NCI-H460 (cell line): Measurements from ENCODE around the gene VMO1. TPM values are rescaled to one million over a fixed set of nuclear protein-coding genes. Genes with fewer than 3 reads are reported as not detected.
"Not testable (repeated sequence)": the region's sequence is repeated elsewhere in the genome, so short reads cannot be mapped to it uniquely, and the experiment has no call there.

Experiments
- DNase-seq: peaks from one replicate; pipeline ENCODE4 v3.0.0-alpha.2; 2016; ENCODE audit warnings: low read depth; ENCODE audit errors: extremely low read depth
- polyA plus RNA-seq: library from polyadenylated mRNA; depleted of rRNA; stranded (reverse); fragments of >200 nt; gene quantifications from 2 replicates; pipeline ENCODE4 v1.2.3, GENCODE V29; 2014; cell fraction: nucleus; rRNA removed
- total RNA-seq: library from RNA; depleted of rRNA; stranded (reverse); fragments of >200 nt; shearing (Covaris generic); gene quantifications from 2 replicates; pipeline ENCODE4 v1.2.3, GENCODE V29; 2014; rRNA removed

Gene VMO1, protein sequence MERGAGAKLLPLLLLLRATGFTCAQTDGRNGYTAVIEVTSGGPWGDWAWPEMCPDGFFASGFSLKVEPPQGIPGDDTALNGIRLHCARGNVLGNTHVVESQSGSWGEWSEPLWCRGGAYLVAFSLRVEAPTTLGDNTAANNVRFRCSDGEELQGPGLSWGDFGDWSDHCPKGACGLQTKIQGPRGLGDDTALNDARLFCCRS
- not detected in 2 replicates for total RNA-seq
- polyA plus RNA-seq: not detected in 2 replicates

DNA sequence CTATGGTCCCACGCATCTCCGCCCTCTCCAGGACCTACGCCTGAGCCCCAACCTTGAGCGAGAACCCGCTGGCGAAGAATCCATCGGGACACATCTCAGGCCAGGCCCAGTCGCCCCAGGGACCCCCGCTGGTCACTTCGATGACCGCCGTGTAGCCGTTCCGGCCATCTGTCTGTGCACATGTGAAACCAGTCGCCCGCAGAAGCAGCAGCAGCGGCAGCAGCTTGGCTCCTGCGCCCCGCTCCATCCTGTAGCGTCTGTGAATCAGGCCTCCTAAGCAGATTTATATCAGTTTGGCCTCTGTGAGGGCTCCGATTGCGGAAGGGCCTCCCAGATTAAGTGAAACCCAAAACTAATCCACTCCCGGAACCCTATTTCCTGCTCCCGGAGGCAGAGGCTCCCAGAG, at the start of gene VMO1:
VMO1 (minus strand) TSS at position 259 of the 406 bp plus-strand sequence; CDS start at position 247, 12 bp downstream.
- no peak for DNase-seq

DNA sequence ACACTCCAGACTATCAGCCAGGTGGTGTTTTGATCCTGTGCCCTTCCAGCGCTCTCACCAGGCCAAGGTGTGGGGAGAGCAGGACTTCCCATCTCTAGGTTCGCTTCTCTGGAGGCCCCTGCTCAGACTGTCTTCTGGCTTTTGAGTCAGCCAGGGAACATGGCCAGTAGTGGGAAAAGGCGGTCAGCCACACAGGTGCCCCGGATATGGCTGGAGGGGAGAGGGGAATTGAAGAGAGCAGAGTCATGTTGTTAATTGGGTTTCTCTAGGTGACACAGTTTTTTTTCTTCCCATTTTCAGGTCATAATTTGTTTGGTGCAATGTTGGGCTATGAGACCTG, 48.5 kb upstream of the VMO1 start:
- DNase-seq: no peak

DNA sequence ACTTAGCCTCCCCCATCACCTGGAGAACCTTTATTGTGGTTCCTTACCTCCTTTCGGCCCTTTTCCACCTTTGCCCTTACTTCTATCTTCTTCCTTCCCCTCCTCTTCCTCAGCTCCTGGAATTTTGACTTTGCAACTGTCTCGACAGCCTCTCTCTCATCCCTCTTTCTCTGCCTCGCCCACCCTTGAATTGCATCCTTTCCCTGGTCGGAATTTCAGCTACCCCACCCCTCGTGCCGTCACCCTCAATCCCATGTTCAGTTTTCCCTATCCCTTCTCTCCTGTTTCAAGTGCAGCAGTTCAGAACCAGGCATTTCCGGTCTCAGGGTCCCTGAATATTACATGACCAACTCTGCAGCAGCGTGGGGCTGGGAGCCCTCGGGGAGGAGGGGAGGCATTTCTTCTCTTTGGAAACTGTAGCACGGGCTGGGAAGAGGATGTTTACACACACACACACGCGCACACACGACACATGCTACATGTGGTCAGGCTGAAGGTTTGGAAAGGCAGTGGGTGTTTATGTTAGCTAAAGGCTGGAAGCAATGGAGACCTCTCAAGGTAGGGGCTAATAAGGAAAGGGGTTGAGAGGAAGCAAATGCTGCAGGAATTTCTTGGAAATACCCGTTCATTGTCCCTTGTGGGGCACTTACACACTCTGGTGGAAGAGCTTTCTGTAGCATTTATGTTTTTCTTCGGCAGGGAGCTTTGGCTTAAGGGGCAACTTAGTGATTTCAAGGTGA, 47.9 kb upstream of the VMO1 start:
- DNase-seq: no peak

DNA sequence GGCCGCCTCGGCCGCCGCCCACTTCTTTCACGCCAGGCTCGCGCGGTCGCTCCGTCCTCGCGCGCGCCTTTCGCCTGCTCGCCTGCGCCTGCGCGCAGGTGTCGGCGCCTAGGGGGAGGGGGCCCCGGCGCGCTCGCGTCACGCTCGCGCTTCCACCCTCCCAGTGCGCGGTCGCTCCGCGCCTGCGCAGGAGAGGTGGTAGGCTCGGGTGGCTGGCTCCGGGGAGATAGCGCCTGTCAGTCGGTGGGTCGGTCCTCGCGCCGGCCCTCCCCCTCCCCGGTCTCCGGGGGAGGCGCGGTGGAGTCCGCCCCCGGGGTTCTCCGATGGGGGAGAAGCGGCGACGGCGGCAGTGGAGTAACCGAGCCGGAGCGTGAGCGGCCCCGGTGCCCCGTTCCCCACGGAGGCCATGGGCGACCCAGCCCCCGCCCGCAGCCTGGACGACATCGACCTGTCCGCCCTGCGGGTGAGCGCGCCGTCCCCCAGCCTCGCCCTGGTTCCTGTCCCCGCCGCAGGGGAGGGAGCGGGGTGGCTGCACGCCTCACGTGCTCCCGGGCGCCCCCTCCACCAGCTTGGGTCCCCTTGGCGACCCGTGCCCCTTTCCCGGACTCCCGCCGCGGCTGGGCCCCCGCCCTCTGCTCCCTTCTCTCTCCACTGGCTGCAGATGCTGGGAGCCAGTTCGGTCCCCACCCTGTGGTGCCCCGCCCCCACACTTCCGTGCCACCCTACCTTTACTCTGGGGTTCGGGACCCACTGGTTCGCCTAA, 47.2 kb upstream of the VMO1 start, which contains the start of gene MINK1:
MINK1 (plus strand) TSS at position 163 of the 763 bp plus-strand sequence; CDS start at position 407, 244 bp downstream.
- peak; percentile 90 for DNase-seq

DNA sequence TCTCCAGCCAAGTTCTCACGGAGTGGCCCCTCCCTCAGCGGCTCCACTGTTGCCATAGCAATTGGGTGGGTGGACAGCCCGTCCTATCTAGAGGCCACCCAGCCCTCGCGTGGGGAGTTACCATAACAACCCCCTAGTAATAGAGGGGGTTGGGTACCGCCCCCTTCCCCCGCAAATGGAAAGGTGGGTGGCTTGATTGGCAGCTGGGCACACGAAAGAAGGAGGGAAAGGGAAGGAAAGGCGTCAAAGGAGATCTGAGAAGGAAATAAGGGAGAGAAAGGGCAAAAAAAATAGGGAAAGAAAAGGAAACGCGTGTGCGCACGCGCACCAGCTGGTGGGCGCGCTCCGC, 46.6 kb upstream of the VMO1 start:
- not testable (repeated sequence) for DNase-seq

DNA sequence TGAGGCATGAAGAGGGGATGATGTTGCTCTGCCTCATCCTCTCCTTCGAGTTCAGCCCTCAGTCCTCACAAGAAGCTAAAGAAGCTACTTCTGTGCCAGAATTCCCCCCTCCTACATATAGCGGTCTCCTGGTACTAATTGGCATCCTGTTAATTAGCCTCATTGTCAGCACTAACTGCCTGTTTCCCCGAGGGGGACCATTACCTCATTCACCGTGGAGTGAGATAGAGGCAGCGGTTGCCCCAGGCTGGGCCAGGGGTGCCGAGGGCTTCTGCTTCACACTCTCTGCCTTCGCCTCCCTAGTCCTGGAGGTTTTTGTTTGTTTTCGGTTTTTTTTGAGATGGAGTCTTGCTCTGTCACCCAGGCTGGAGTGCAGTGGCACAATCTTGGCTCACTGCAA, 41.2 kb upstream of the VMO1 start:
- no peak for DNase-seq

DNA sequence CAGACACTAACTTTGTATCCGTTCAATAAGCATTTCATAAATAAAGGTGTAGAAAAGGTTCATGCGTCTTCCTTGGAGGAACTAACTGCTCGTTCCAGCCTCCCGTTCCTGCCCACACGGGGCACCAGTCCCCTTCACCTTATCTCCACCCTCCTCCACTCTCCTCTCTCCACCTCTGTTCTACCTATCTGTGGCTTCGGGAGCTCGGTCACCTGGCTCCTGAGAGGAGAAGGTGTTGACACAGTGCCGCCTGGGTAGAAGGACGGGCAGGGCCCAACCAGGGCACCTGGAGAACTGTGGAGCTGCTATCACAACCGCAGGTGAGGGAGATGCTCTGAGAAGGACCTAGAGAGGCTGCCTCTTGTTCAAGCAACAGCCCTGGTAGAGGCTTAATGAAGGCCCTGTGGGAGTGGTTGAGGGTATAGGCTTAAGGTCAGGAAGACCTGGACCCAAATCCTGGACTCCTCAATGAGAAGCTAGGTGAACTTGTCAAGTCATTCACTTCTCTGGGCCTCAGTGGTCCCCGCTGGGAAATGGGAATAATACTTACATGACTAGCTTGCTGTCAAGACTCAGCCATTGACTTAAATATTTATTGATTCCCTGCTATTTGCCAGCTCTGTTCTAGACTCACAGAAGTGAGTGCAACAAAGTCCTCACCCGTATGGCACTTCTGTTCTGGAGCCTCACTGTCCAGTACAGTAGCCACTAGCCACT, 37.4 kb upstream of the VMO1 start:
- DNase-seq: no peak

DNA sequence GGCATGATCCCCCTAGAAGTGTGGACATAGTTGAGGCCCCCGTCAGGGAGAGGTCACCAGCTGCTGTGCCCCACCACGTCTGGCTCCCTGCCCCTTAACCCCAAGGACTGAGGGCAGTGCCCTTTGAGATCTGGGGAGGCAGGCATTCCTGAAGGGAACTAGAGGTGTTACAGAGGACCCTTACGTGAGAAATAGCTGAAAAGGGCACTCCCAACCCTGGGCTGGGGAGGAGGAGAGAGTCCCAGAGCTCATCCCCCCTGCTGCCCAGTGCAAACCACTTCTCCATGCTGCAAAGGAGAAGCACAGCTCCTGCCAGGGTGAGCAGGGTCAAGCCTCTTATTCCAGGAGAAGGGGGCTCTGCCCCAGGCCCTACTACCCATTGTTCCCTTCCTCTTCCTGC, 36.7 kb upstream of the VMO1 start:
- DNase-seq: no peak

DNA sequence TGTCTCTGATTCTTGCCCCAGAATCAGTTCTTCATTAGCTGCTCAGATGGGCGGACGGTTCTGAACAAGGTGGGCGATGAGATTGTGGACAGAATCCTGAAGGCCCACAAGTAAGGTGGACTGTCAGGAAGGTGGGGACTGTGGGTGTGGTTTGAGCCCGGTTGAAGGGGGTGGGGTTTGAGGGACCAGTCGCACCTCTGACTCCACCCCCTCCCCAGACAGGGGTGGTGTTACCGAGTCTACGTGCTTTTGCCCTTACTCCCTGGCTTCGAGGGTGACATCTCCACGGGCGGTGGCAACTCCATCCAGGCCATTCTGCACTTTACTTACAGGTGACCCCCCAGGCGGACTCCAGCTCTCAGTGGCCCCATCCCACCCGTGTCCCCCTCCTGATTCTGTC, 32.1 kb upstream of the VMO1 start:
- DNase-seq: no peak

DNA sequence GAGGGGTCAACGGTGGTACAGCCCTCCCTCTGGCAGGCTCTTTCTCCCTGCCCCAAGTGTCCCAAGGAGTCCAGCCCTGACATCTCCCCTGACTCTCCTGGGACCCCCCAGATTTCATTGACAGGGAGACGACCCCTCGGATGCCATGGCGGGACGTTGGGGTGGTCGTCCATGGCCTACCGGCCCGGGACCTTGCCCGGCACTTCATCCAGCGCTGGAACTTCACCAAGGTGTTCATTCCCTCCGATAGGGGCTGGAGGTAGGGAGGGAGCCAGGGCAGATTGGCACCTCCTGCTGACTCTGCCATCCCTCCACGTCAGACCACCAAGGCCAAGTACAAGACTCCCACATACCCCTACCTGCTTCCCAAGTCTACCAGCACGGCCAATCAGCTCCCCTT, 30.7 kb upstream of the VMO1 start:
- DNase-seq: no peak

DNA sequence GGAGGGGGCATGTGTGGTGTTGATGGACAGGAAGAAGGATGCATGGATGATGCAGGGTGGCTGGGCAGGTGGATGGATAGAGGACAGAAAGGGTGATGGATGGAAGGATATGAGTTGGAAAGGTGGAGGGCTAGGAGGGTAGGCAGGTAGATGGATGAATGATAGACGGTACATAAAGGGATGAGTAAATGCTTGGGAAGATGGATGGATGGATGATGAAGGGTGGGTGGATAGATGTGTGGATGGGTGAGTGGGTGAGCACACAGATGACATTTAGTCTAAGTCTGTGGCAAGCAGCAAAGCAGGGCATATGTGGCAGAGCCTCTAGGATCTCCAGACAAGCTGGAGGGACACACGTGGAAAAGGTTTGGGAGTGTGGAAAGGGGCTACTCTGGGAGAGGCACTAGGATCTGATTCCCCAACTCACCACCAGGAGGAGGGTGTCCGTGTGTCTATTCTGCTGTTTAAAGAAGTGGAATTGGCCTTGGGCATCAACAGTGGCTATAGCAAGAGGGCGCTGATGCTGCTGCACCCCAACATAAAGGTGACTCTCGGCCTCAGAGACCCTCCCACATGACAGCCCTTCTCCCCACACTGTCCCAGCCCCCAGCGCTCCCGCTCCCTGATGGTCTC, 29.0 kb upstream of the VMO1 start:
- no peak for DNase-seq

DNA sequence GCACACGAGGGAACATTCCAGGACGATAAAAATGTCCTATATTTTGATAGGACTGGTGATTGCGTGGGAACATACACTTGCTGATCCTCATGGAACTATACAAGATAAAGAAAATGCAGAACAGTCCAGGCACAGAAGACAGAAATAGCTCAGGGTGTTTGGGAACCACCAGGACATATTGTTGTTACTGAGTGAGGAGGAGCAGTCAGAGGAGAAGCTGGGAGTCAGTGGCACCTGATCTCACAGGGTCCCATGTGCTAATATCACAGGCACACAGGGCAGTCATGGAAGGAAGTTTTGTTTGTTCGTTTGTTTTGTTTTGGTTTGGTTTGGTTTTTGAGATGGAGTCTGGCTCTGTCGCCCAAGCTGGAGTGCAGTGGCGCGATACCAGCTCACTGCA, 26.5 kb upstream of the VMO1 start:
- DNase-seq: no peak

DNA sequence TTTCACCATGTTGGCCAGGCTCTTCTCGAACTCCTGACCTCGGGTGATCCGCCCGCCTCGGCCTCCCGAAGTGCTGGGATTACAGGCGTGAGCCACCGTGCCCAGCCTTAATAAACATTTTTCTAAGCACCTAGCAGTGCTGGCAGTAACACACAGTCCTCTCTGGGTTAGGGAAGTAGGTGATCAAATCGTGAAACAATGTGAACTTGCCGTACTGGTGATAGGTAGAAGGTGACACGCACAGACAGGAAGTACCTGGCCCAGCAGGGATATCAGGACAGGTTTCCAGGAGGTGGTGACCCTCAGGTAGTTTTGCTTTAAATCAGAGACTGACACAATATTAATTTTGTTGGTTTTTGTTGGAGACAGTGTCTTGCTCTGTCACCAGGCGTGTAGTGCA, 25.3 kb upstream of the VMO1 start:
- no peak for DNase-seq

DNA sequence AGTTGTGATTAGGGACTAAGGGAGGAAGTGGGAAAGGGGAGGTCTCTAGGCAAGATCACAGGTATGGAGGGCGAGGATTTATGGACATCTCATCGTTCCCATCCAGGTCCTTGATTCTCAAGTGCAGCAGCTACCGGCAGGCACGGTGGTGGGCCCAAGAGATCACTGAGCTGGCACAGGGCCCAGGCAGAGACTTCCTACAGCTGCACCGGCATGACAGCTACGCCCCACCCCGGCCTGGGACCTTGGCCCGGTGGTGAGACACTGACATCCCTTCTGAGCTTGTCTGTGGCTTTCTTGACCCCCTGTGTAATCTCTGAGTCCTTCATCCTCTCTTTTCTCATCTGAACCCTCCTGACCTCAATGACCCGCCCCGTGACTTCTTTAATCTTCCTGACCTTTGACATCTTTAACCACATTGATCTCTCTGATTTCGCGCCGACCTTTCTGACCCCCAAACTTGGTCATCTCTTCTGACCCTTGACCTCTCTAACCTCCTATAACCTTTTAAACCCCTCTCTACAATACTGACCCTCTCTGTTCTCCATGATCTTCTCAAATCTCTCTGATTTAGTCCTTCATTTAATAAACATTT, 24.6 kb upstream of the VMO1 start:
- DNase-seq: no peak

DNA sequence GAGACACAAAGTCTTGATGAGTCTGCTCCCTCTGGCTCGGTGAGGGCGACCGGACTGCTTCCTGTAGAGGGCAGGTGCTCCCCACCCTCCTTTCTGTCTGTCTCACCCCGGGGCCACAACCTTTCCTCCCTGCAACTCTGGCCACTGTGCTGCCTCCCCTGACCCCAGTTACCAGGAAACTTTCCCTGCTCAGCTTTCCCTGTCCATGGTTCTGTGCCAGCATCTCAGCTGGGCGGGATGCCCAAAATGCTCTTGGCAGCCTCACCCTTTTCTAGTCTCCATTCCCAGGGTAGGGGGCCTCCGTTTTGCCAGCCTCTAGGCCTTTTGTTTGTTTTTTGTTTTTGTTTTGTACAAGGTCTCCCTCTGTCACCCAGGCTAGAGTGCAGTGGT, 22.2 kb upstream of the VMO1 start:
- no peak for DNase-seq

DNA sequence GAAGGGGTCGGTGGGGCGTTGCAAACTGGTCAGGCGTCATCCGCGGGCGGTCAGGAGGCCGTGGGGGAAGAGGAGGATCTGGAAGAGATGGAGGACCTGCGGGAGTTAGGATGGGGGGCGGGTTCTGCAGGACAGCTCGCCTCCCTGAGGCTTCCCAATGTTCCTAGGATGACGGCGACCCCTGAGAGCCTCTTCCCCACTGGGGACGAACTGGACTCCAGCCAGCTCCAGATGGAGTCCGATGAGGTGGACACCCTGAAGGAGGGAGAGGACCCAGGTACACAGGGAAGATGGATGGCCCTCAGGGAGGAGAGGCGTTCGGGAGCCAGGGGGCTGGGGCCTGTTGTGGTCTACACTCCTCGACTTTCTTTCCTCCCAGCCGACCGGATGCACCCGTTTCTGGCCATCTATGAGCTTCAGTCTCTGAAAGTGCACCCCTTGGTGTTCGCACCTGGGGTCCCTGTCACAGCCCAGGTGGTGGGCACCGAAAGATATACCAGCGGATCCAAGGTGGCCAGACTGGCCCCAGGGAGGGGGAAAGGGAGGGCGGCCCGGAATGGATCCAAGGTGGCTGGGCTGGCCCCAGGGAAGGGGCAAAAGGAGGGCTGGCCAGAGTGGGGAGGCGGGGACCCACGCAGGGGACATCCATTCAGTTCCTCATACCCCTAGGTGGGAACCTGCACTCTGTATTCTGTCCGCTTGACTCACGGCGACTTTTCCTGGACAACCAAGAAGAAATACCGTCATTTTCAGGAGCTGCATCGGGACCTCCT, 21.6 kb upstream of the VMO1 start:
- DNase-seq: no peak

DNA sequence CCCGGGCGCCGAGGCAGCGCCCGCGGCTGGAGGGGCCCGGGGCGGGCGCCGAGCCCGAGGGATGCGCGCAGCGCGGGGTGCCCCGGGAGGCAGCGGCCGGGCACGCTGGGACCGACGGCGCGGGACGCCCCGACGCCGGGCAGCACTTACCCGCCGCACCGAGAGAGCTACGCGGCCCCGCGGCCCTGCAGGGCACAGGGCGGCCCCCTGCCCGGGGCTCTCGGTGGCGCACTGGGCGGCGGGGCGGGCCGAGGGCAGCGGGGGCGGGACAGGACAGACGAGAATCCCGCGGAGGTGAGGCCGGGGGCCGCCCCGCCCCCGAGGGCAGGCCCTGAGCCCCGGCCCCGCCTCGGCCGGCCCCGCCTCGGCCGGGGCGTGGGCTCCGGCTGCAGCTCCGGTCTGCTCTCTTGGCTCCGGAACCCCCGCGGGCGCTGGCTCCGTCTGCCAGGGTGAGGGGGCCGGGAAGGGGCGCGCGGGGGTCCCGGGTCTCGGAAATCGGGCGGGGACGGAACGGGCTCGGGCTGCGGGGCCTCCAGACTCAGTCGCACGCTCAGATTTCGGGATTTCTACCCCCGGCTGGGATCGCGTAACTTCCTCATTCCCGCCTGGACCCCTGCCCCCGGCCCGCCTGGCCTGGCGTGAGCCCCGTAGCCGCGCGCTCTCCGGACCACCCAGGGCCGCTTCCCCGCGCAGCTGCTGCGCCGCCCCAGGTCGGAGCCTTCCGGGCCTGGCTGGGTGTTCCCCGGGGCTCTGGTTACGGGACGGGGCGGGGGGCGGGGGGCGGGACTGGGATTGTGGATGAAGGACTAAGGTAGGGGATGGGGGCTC, 20.8 kb upstream of the VMO1 start, which contains the start of gene PLD2:
PLD2 (plus strand) TSS at position 376 of the 828 bp plus-strand sequence. CDS start 621 bp downstream, outside the sequence.
- peak; percentile 84 for DNase-seq

DNA sequence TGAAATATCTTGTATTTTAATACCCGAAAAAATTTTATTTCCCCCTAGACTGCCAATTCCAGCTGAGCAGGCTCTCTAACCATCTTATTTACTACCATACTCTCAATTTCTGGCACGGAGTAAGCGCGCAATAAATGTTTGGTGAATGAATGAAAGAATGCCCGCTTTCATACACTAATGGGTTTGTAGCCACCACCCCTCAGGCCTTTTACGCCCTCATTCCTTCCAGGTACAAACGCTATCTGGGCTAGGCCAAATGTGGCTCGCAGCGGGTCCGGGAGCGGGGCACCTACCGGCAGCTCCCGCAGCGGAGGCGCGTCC, 20.3 kb upstream of the VMO1 start:
- DNase-seq: no peak

DNA sequence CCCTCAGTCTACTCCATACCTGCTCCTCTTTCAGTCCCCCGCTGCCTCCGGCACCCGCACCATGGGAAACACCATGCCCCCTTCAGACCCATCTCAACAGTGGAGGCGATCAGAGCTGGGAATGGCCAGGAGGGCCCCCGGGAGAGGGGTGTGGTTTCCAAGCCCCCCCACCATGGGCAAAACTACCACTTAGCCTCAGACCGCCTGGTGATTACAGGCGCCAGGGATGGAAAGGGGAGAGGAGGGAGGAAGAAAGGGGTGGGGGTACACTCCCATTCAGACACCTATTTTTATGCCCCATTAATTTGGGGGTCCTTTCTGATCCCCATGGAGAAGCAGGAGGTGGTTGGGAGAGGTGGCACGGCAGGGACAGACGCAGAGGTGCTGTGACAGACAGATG, 16.1 kb upstream of the VMO1 start, which contains the start of gene C17orf114:
C17orf114 (minus strand) TSS at position 101 of the 400 bp plus-strand sequence.
- no peak for DNase-seq
